22Rv1 (cell line): ENCODE data around the gene DHX29.

ENCODE experiments used
- ZFX ChIP-seq: fragments of 450-650 bp; IDR thresholded peaks from 2 replicates; pipeline ENCODE4 v1.6.1; 2017; ENCODE audit warnings: antibody characterized with exemption, borderline replicate concordance
- TF ChIP-seq, protein P1 (sequence below): fragments of 450-650 bp; IDR thresholded peaks from 2 replicates; pipeline ENCODE4 v1.5.1; 2017; ENCODE audit warnings: mild to moderate bottlenecking

DNA sequence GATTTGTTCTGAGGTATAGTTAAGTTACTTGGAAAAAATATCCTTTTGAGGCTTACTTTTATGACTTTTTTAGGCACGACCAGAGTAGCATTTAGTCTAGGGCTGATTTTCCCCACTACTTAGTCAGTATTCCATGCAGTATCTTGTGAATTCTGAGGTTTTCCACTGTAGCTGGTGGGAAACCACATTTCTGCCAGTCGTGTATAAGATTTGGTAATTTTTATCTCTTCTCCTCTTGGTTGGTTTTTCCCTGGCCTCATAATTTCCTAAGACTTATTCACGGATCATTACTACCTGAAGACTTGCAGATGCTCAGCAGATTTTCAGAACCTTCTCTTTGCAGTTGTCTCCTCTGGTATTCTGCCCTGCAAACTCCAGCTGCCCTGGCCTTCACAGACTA, 23.8 kb upstream of the DHX29 start:
- TF ChIP-seq, protein P1, sequence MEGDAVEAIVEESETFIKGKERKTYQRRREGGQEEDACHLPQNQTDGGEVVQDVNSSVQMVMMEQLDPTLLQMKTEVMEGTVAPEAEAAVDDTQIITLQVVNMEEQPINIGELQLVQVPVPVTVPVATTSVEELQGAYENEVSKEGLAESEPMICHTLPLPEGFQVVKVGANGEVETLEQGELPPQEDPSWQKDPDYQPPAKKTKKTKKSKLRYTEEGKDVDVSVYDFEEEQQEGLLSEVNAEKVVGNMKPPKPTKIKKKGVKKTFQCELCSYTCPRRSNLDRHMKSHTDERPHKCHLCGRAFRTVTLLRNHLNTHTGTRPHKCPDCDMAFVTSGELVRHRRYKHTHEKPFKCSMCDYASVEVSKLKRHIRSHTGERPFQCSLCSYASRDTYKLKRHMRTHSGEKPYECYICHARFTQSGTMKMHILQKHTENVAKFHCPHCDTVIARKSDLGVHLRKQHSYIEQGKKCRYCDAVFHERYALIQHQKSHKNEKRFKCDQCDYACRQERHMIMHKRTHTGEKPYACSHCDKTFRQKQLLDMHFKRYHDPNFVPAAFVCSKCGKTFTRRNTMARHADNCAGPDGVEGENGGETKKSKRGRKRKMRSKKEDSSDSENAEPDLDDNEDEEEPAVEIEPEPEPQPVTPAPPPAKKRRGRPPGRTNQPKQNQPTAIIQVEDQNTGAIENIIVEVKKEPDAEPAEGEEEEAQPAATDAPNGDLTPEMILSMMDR: no peak
- TF ChIP-seq ZFX: no peak
